ENCODE measurements around the gene STAU1. TPM values are rescaled to one million over a fixed set of nuclear protein-coding genes. Genes with fewer than 3 reads are reported as not detected.
"Not testable (repeated sequence)": the region's sequence is repeated elsewhere in the genome, so short reads cannot be mapped to it uniquely, and the experiment has no call there.

The STAU1 gene
- total RNA-seq, 1 experiment from 2014 or later = 64.8 TPM

DNA sequence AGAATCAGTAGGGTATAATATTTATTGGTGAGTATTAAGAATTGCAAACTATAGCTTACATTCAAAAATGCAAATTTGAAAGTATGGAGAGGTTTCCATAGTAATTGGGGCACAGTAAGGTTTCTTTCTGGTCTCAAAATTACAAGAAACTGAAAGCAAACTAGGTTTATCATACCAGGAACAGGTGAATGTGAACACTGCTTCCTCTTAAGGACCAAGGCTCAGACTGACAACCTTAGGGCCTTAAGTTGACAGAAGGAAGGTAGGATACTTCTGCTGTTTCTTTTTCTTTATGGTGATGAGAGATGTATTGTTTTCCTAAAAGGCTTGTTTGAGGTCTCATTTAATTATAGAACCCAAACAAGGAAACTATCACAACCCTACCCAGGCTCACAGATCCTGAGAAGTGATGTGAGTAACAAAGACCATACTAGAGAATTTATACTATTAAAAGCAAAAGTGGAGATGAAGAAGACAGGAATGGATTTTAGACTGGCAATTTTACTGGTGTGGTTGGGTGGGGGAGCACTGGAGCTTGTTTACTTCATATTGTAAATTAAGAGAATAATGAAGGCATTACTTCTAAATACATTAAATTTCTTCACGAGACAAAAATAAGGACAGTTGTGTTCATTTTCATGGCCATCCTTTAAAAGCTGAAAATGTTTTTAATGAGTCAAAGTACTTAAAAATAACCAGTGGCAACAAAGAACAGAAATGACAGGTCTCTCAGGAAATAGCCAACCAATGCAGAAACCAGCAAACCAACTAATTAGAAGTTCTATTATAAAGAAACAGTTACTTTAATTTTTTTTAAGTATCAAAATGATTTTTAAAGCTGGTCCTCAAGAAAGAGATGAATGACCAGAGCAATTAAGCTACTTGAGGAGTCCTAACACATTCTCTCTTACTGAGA is 21.3 kb downstream of the STAU1 start:
- no peak for DNase-seq (ENCODE audit: low read depth)

DNA sequence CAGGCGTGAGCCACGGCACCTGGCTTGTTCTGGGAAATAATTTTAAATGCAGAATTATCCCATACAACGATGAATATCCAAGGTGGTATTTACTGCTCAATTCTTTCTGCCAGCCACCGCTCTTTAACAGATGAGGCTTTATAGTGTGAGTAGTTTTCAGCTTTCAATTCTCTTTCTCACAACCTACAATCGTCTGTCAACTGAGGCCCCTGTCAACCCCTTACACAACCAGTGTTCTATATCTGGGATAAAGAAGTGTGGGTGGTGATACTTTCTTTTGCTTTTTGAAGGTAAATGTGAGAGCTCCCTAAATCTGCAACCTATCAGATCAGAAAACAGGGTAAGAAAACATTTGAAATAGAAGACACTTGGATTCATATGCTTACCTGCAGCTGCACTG is 22.5 kb downstream of the STAU1 start:
- DNase-seq (ENCODE audit: low read depth) = no peak

DNA sequence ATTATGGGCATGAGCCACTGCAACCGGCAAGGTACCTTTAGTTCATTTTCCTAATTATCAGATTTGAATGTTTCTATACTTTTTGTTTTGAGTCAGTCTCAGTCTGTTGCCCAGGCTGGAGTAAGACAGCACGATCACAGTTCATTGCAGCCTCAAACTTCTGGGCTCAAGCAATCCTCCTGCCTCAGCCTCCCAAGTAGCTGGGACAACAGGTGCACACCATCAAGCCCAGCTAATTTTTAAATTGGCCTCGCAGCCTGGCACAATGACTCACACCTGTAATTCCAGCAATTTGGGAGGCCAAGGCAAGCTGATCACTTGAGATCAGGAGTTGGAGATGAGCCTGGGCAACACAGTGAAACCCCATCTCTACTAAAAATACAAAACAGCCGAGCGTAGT is 24.4 kb downstream of the STAU1 start:
- DNase-seq (ENCODE audit: low read depth) = no peak

DNA sequence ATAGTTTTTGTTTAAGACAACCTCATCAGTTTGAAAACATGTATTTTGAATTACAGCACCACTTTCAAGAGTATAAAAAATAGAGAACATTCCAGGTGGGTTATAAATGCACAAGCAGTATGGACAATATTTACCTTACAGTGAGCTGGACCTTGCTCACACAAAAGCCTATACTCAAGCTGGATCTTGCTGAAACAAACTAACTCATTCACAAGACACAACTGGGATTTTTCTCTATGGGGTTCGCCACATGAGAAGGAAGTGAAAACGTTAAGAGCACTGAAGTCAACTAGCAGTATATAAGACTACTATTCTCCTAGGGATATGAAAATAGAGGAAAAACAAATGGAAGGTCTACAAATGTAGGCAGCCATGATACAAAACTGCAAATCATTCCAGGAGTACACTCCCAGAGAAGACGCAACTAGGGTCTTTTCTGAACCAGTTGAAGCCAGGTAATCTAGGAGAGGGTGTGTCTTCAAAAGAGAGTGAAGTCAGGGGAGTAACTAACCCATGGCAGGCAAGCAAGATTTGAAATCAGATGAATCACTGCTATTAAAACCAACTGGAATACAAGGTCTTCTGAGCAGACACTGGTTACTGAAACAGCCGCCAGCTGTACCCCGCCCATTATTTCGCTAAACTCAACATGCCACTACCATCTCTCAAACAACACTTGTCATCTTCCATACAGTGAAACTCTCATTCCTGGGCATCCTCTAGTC is 26.5 kb downstream of the STAU1 start:
- DNase-seq (ENCODE audit: low read depth) = peak; percentile 5

DNA sequence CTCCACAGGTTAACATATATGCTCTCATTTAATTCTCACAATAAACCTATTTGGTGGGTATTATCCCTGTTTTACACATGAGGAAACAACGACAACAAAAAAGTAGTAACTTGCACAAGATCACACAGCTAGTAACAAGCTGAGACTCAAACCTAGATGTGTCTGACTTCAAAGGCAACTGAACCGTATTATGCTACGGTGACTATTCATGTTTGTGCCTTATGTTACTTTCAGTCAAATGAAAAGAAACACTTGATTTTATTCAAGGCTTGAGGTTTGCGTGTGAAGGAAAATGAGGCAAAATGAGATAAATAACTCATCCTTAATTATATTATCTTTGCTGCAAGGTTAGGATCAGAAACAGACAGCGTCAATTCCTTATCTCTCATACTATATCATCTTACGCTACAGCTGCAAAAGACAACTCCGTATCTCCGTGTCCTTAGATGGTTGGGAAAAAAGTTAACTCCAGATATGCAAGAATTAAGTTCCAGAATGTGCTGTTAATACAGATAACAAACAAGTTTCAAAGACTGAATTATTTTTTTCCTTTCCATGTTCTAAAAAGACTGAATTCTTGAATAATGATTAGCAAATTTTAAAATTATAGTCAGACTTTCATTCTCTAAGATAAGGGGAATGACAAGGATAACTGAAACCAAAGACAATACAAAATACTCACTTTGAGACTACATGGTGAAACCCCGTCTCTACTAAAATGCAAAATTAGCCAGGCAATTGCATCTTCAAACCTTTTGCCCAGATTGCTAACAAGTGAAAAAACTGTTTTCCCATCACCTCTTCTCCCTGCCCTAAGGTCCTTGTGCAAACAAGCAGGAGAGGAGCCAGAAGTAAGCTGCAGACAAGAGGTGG is 27.8 kb downstream of the STAU1 start:
- DNase-seq (ENCODE audit: low read depth) = no peak

DNA sequence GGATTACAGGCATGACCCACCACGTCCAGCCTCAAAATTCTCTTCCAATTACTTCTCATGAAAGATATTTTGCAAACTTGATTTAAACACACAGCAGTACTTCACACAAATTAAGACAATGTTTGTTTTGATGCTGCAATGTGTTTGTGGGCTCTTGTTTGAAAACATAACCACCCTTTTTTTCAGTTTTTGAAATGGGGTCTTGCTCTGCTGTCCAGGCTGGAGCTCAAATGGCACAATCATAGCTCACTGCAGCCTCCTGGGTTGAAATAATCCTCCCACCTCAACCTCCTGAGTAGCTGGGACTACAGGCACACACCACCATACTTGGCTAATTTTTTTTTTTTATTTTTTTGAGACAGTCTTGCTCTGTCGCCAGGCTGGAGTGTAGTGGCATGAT is 31.0 kb downstream of the STAU1 start:
- no peak for DNase-seq (ENCODE audit: low read depth)

DNA sequence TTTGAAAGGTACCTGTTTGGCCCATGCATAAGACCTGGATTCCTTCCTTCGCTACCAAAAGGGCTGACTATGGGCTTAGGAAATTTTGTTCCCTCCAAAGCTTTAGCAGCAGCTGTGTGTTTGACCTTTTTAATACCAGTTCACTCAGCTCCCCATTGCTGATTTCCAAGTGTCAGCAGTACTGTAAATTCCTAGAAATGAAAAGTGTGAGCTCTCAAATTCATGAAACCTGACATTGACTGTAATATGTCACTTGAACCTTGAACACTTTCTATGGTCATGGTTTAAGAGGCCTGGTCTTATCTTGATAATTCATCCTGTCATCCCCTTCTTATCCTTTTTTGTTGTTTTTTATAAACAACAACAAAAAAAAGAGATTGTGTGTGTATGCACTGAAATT is 31.7 kb downstream of the STAU1 start:
- no peak for DNase-seq (ENCODE audit: low read depth)

DNA sequence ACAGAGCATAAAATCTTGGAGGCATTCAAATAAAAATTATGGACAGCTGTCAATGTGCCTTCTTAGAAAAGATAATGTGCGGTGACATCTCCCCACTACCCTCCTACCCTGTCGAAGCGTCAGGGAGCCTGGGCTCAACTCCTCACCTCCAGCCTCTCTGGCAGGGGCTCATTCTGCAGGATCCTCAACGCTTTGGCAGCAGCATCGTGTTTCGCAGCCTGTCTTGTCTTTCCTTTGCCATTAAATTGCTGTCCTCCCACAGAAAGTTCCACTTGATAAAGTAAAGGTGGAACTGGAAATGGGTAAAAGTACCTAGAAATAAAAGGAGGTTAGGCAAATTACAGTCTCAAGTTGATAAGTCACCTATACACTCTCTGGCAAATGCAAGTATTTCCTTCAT is 36.7 kb downstream of the STAU1 start:
- no peak for DNase-seq (ENCODE audit: low read depth)

DNA sequence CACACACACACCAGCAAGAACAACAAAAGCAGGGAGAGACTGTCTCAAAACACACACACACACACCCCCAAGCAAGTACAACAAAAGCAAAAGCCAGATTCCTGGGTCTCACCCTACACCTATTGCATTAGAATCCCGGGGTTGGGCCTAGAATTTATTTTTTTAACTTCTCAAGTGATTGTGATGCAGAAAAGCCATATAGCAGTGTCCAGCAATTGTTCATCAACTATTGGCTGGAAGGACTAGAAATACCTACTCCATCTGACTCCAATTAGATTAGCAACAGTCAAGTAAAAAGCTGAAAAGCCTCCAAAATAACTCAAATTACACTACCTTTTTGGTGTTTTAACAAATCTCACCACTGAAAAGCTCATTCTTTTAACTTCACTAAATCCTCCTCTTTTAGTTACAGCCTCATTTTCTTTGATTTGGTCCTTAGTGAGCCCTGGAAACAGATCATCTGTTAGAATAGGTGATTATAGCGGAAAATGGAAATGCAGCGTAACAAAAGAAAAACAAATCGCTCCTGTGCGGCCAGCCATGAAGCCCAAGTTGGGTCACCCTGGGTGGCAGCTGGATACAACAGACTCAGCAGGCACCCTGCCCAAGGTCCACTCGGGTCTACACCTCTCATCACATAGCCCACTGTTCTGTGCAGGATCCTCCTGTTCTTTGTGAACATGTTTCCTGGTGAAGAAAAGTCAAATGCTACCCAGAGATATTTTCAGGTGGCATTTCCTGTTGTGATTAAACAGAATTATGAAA is 38.7 kb downstream of the STAU1 start:
- DNase-seq (ENCODE audit: low read depth) = no peak

DNA sequence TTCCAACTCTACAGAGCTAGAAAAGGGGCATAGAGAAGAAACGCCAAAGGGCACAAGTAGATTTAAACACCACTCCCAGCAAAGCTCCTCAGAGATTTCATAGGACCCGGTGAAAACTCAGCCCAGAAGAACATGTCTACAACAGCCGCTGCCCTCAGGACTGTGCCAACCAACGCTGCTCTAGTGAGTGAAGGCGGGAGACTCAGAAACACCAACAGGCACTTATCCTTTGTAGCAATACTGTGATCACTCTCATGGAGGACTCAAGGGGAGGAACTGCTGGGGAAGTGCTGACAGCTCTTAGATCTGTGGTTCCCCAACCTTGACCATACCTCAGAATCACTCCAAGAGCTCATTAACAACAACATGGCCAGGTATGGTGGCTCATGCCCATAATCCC is 39.5 kb downstream of the STAU1 start:
- DNase-seq (ENCODE audit: low read depth) = no peak

DNA sequence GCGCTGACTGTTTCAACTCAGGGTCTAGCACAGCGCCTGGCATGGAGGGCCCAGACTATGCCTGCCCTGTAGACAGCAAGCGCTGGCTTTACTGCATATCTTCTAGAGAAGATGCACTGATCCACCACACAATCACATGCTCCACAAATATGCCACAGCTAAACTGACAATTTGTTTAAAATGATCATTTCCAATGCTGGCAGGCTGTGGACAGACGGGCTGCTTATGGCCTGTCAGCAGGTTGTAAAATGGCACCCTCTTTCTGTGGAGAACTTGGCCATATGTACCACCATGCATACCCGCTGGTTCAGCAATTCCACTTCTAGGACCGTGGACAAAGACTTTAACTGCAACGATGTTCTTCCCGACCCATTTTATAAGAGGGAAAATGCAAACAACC is 40.8 kb downstream of the STAU1 start:
- no peak for DNase-seq (ENCODE audit: low read depth)

DNA sequence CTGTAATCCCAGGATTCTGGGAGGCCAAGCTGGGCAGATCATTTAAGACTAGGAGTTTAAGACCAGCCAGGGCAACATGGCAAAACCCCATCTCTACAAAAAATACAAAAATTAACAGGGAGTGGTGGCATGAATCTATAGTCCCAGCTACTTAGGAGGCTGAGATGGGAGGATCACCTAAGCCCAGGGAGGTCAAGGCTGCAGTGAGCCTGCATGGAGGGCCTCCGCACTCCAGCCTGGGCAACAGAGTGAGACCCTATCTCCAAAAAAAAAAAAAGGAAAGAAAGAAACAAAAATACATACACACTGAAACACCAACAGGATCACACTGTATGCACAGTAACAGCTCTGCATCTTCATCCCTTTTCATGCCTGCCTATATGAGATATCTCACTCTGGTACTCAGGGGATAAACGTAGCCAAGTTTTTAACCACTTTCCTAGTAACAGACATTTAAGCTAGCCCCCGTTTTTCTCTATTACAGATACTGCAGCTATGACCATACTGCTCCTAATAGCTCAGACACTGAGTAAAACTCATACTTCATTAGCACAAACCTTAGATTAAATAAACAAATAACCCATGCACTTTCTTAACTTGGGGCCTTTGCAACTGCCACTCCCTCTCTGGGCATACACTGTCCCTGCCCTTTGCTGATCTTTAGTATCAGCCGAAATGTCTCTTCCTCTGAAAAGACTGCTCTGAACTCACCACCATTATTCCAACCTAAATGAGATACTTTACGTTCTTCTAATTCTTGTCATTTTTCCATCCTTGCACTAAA is 41.5 kb downstream of the STAU1 start:
- no peak for DNase-seq (ENCODE audit: low read depth)

DNA sequence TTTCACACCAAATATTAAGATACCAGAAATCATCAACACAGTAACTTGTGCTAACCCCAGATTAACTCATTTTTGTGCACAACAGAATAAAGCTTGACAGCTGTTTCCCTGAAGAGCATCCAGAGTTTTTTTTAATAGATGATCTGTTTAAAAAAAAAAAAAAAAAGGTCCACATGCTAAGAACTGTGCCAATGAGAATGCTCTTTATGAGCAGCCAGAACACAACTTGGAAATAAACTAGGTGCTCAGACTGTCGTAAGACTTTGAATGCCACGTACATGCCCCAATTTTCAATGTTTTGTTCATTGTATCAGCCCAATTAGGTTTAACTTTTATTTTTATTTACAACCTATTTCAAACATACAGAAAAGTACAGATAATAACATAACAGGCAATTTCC is 47.3 kb downstream of the STAU1 start:
- DNase-seq (ENCODE audit: low read depth) = peak; percentile 36

DNA sequence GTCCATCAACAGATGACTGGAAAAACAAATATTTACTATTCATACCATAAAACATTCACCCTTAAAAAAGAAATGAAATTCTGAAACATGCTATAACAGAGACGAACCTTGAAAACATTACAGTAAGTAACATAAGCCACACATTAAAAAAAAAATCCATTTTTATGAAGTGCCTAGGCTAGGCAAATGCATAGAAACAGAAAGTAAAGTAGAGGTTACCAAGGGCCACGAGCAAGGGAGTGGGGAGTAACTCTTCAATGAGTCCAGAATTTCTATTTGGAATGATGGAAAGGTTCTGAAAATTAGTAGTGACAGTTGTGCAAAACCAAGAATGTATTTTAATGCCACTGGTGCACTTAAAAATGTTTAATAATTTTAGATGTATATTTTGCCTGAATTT is 47.7 kb downstream of the STAU1 start:
- DNase-seq (ENCODE audit: low read depth) = no peak

DNA sequence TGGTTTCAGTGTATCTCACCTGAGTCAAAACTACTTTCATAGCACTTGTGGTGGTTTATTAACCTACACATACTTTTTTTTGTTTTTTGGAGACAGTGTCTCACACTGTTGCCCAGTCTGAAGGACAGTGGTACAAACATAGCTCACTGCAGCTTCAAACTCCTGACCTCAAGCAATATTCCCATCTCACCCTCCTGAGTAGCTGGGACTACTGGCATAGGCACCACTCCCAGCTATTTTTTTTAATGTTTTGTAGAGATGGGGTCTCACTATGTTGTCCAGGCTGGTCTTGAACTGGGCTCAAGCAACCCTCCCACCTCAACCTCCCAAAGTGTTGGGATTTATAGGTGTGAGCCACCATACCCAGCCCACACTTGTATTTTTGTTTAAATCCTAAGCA is 49.7 kb downstream of the STAU1 start:
- no peak for DNase-seq (ENCODE audit: low read depth)

DNA sequence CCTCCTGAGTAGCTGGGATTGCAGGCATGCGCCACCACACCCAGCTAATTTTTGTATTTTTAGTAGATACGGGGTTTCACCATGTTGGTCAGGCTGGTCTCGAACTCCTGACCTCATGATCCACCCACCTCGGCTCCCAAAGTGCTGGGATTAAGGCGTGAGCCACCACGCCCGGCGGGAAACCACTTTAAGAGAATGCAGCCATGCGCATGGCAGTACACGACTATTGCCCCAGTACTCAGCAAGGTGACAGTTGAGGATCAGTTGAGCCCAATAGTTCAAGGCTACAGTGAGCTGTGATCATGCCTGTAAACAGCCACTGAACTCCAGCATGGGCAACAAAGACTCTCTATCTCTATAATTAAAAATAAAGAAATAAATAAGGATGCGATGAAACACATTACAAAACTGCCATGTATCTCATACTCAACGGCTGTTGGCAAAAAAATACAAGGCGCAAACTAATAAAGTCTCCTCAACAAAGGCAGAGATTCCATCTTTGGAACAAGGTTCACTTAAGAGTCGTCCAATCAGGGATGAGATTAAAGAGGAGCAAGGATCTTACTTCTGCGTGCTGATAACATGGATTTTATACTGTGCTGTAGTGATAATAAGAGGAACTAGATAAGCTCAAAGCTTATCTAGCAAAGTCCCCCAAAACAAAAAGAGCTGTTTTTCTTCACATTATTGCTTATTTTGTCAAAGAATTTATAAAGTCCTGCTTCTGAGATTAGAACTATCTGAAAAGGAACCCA is 51.1 kb downstream of the STAU1 start:
- DNase-seq (ENCODE audit: low read depth) = no peak

DNA sequence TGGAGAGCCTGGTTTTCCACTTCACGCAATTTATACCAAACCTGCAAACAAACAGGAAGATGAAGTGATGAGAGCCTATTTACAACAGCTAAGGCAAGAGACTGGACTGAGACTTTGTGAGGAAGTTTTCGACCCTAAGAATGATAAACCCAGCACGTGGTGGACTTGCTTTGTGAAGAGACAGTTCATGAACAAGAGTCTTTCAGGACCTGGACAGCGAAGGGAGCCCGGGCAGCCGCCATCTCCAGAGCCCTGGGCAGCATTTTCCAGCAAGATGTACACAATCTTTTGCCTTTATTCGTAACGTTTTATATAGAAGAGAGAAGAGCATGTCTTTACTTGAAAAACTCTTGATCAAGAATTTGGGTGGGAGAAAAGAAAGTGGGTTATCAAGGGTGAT is 53.3 kb downstream of the STAU1 start:
- DNase-seq (ENCODE audit: low read depth) = not testable (repeated sequence)

DNA sequence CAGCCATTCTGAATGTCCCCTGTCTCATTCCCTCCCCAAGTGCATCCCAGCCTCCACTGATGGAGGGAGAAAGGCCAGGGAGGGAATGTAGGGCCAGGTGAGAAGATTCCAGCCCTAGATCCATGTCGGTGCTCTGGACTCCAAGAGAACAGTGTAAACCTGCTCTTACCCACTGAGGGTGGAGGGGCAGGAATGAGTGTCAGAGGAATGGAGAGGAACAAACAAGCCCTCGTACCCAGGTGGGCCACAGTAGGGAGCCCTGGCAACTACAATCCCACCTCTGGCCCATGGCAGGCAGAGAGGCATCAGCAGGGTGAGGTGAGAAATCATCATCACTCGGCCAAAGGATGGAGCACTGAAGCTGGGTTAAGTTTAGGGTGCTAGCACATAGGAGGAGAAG is 54.6 kb downstream of the STAU1 start:
- no peak for DNase-seq (ENCODE audit: low read depth)

DNA sequence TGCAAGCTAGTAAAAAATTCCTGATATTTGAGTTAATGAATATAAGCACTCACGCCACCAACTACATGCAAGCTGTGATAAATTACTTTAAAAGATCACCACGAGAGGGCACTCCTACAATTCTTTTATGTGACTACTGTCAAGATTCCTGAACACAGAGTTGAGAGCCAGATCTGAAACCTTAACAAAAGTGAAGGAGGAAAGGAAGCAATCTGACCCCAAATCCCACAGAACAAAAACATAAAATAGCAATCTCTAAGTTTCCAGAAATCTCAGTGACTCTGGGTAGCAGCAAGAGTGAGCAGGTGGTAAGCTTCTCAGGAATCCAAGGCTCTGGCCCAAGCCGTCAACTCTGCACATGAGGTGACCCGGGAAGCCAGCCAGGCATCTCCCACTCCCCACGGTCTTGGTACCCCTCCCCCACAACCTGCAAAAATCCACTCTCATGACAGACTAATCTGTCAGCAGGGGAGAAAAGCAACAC is 55.1 kb downstream of the STAU1 start:
- DNase-seq (ENCODE audit: low read depth) = peak; percentile 76

DNA sequence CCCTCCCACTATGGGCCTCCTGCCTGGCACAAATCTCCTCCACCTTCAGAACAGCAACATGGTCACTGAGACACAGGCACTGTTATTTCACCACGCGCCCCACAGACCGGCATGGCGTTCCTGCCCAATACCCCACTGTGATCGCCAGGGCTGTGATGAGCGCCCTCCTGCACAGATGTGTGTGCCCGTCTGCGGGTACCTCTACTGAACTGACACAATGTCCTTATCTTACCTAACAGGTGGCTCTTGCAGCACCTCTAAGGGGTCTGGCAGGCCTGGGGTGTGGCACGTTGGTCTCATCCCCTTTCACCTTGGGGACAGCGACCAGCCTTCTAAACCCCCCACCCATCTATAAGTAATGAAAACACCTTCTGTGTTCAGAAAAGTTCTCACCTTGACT is 64.2 kb downstream of the STAU1 start:
- no peak for DNase-seq (ENCODE audit: low read depth)
